ENCODE data around the gene UBTF.
A peak's percentile ranks its signal among the peaks of the same experiment; 100 is the strongest.

The UBTF gene

DNA sequence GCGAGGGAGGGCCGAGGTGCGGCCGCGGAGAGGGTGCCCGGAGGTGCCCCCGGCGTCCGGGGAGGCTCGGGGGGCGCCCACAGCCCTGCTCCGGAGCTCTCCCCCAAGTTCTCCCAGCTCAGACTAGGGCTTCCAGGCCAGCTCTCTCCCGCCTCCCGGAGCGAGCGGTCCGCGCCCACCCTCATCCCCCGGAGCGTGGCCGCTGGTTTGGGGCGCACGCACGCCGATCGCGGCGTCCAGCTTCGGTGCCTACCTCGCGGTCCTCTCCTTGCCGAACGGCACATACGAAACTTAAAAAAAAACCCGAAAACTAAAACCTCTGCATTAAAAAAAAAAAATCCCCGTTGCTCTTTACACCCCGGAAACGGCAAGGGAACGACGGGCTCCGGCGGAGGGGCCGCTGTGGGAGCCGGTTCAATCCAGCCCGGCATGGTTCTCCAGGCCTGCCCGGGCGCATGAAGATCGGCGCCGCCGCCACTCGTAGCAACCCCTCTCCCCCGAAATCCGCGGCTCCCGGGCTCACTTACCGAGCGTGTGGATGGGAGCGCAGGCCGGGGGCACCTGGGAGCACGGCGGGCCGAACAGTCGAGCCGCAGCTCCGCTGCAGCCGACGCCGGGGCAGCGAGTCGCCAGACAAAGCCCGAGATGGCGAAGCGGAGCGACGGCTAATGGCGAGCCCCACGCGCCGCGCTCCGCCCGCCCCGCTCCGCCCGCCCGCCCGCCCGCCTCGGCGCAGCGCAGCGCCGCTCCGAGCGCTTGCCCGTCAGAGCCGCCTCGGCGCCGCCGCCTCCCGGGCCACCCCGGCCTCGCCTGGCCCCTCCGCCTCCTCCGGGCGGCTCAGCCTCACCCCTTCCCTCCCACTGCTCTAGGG, 973 bp upstream of the UBTF start (continued):
- TF ChIP-seq, protein P1, sequence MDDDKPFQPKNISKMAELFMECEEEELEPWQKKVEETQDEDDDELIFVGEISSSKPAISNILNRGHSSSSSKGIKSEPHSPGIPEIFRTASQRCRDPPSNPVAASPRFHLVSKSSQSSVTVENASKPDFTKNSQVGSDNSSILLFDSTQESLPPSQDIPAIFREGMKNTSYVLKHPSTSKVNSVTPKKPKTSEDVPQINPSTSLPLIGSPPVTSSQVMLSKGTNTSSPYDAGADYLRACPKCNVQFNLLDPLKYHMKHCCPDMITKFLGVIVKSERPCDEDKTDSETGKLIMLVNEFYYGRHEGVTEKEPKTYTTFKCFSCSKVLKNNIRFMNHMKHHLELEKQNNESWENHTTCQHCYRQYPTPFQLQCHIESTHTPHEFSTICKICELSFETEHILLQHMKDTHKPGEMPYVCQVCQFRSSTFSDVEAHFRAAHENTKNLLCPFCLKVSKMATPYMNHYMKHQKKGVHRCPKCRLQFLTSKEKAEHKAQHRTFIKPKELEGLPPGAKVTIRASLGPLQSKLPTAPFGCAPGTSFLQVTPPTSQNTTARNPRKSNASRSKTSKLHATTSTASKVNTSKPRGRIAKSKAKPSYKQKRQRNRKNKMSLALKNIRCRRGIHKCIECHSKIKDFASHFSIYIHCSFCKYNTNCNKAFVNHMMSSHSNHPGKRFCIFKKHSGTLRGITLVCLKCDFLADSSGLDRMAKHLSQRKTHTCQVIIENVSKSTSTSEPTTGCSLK (tag by site-specific recombination; IDR thresholded peaks at IDR 0.05), result no peak
- no peak for TF ChIP-seq FEZF1 (tag by site-specific recombination; IDR thresholded peaks at IDR 0.05)
- no peak for TF ChIP-seq ZNF544 (tag by site-specific recombination; IDR thresholded peaks at IDR 0.05)
- TF ChIP-seq KLF10 (tag by site-specific recombination; IDR thresholded peaks at IDR 0.05), result no peak
- TF ChIP-seq, protein P2, sequence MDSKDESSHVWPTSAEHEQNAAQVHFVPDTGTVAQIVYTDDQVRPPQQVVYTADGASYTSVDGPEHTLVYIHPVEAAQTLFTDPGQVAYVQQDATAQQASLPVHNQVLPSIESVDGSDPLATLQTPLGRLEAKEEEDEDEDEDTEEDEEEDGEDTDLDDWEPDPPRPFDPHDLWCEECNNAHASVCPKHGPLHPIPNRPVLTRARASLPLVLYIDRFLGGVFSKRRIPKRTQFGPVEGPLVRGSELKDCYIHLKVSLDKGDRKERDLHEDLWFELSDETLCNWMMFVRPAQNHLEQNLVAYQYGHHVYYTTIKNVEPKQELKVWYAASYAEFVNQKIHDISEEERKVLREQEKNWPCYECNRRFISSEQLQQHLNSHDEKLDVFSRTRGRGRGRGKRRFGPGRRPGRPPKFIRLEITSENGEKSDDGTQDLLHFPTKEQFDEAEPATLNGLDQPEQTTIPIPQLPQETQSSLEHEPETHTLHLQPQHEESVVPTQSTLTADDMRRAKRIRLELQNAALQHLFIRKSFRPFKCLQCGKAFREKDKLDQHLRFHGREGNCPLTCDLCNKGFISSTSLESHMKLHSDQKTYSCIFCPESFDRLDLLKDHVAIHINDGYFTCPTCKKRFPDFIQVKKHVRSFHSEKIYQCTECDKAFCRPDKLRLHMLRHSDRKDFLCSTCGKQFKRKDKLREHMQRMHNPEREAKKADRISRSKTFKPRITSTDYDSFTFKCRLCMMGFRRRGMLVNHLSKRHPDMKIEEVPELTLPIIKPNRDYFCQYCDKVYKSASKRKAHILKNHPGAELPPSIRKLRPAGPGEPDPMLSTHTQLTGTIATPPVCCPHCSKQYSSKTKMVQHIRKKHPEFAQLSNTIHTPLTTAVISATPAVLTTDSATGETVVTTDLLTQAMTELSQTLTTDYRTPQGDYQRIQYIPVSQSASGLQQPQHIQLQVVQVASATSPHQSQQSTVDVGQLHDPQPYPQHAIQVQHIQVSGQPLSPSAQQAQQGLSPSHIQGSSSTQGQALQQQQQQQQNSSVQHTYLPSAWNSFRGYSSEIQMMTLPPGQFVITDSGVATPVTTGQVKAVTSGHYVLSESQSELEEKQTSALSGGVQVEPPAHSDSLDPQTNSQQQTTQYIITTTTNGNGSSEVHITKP (tag by site-specific recombination; IDR thresholded peaks at IDR 0.05), result no peak; the same call in 1 of the 2 replicates
- TF ChIP-seq ZNF654 (tag by site-specific recombination; IDR thresholded peaks at IDR 0.05; ENCODE audit: low read depth), result no peak
- no peak for TF ChIP-seq SP3 (tag by site-specific recombination; IDR thresholded peaks at IDR 0.05)
- TF ChIP-seq GLI4 (tag by site-specific recombination; IDR thresholded peaks at IDR 0.05), result no peak
- no peak for TF ChIP-seq ZNF626 (tag by site-specific recombination; IDR thresholded peaks at IDR 0.05)
- TF ChIP-seq, protein P3, sequence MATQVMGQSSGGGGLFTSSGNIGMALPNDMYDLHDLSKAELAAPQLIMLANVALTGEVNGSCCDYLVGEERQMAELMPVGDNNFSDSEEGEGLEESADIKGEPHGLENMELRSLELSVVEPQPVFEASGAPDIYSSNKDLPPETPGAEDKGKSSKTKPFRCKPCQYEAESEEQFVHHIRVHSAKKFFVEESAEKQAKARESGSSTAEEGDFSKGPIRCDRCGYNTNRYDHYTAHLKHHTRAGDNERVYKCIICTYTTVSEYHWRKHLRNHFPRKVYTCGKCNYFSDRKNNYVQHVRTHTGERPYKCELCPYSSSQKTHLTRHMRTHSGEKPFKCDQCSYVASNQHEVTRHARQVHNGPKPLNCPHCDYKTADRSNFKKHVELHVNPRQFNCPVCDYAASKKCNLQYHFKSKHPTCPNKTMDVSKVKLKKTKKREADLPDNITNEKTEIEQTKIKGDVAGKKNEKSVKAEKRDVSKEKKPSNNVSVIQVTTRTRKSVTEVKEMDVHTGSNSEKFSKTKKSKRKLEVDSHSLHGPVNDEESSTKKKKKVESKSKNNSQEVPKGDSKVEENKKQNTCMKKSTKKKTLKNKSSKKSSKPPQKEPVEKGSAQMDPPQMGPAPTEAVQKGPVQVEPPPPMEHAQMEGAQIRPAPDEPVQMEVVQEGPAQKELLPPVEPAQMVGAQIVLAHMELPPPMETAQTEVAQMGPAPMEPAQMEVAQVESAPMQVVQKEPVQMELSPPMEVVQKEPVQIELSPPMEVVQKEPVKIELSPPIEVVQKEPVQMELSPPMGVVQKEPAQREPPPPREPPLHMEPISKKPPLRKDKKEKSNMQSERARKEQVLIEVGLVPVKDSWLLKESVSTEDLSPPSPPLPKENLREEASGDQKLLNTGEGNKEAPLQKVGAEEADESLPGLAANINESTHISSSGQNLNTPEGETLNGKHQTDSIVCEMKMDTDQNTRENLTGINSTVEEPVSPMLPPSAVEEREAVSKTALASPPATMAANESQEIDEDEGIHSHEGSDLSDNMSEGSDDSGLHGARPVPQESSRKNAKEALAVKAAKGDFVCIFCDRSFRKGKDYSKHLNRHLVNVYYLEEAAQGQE (tag by site-specific recombination; IDR thresholded peaks at IDR 0.05), result no peak; the same call in 1 of the 2 replicates
- no peak for TF ChIP-seq ZNF426 (tag by site-specific recombination; IDR thresholded peaks at IDR 0.05)
- TF ChIP-seq ZNF530 (tag by site-specific recombination; IDR thresholded peaks at IDR 0.05; ENCODE audit: low read depth), result no peak
- no peak for TF ChIP-seq HOXA7 (CRISPR knock-in tag; IDR thresholded peaks at IDR 0.05; ENCODE audit: borderline replicate concordance)
- no peak for TF ChIP-seq ZNF747 (tag by site-specific recombination; IDR thresholded peaks at IDR 0.05)
- TF ChIP-seq ZFP3 (tag by site-specific recombination; IDR thresholded peaks at IDR 0.05; ENCODE audit: low read depth), result no peak
- no peak for TF ChIP-seq TRIM28 (IDR thresholded peaks at IDR 0.05; ENCODE audit: borderline replicate concordance, low read length)
- TF ChIP-seq, protein P4, sequence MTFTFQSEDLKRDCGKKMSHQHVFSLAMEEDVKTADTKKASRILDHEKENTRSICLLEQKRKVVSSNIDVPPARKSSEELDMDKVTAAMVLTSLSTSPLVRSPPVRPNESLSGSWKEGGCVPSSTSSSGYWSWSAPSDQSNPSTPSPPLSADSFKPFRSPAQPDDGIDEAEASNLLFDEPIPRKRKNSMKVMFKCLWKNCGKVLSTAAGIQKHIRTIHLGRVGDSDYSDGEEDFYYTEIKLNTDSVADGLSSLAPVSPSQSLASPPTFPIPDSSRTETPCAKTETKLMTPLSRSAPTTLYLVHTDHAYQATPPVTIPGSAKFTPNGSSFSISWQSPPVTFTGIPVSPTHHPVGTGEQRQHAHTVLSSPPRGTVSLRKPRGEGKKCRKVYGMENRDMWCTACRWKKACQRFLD (tag by site-specific recombination; IDR thresholded peaks at IDR 0.05), result no peak
- no peak for TF ChIP-seq IKZF3 (tag by site-specific recombination; IDR thresholded peaks at IDR 0.05)
- no peak for TF ChIP-seq YY2 (tag by site-specific recombination; IDR thresholded peaks at IDR 0.05)
- TF ChIP-seq, protein P5, sequence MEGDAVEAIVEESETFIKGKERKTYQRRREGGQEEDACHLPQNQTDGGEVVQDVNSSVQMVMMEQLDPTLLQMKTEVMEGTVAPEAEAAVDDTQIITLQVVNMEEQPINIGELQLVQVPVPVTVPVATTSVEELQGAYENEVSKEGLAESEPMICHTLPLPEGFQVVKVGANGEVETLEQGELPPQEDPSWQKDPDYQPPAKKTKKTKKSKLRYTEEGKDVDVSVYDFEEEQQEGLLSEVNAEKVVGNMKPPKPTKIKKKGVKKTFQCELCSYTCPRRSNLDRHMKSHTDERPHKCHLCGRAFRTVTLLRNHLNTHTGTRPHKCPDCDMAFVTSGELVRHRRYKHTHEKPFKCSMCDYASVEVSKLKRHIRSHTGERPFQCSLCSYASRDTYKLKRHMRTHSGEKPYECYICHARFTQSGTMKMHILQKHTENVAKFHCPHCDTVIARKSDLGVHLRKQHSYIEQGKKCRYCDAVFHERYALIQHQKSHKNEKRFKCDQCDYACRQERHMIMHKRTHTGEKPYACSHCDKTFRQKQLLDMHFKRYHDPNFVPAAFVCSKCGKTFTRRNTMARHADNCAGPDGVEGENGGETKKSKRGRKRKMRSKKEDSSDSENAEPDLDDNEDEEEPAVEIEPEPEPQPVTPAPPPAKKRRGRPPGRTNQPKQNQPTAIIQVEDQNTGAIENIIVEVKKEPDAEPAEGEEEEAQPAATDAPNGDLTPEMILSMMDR (tag by site-specific recombination; IDR thresholded peaks at IDR 0.05), result peak; percentile 48
- no peak for TF ChIP-seq SCRT2 (tag by site-specific recombination; IDR thresholded peaks at IDR 0.05)
- TF ChIP-seq ZIC2 (tag by site-specific recombination; IDR thresholded peaks at IDR 0.05), result peak; percentile 23; the same call in 1 of the 2 replicates
- TF ChIP-seq TCF7L2 (IDR thresholded peaks at IDR 0.05; ENCODE audit: borderline replicate concordance, low read depth, low read length), result no peak
- TF ChIP-seq, protein P6, sequence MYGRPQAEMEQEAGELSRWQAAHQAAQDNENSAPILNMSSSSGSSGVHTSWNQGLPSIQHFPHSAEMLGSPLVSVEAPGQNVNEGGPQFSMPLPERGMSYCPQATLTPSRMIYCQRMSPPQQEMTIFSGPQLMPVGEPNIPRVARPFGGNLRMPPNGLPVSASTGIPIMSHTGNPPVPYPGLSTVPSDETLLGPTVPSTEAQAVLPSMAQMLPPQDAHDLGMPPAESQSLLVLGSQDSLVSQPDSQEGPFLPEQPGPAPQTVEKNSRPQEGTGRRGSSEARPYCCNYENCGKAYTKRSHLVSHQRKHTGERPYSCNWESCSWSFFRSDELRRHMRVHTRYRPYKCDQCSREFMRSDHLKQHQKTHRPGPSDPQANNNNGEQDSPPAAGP (tag by site-specific recombination; IDR thresholded peaks at IDR 0.05), result peak; percentile 42; the same call in 1 of the 2 replicates
- TF ChIP-seq ZNF514 (tag by site-specific recombination; IDR thresholded peaks at IDR 0.05), result no peak
- no peak for TF ChIP-seq KLF7 (tag by site-specific recombination; IDR thresholded peaks at IDR 0.05; ENCODE audit: borderline replicate concordance)
- TF ChIP-seq ZNF843 (tag by site-specific recombination; IDR thresholded peaks at IDR 0.05), result no peak

Data from HEK293 (cell line).